Activated naive CD8-positive, alpha-beta T cell treated with anti-CD3 and anti-CD28 coated beads for 36 hours (primary cell): ENCODE measurements around the gene TMPRSS6. TPM values are rescaled to one million over a fixed set of nuclear protein-coding genes. Genes with fewer than 3 reads are reported as not detected.

Experiments
- DNase-seq: peaks from one replicate; pipeline ENCODE4 v3.0.0; 2021
- H3K27ac Mint-ChIP-seq: one replicate; pipeline ENCODE4 v1.8.0; 2022; ENCODE audit warnings: mild to moderate bottlenecking, moderate library complexity, mixed read lengths
- H3K27me3 Mint-ChIP-seq: one replicate; pipeline ENCODE4 v1.8.0; 2022; ENCODE audit warnings: mild to moderate bottlenecking, mixed read lengths
- H3K36me3 Mint-ChIP-seq: one replicate; pipeline ENCODE4 v1.8.0; 2021; ENCODE audit warnings: mild to moderate bottlenecking, mixed read lengths
- H3K4me1 Mint-ChIP-seq: one replicate; pipeline ENCODE4 v1.8.0; 2021; ENCODE audit warnings: mixed read lengths
- H3K4me3 Mint-ChIP-seq: one replicate; pipeline ENCODE4 v1.8.0; 2022; ENCODE audit warnings: mild to moderate bottlenecking, moderate library complexity, mixed read lengths
- H3K9me3 Mint-ChIP-seq: one replicate; pipeline ENCODE4 v1.8.0; 2022; ENCODE audit warnings: mixed read lengths
- total RNA-seq, 2 experiments: library from RNA; stranded (reverse); gene quantifications; one replicate each; pipeline ENCODE4 v1.2.3, GENCODE V29; 2021

The TMPRSS6 gene
- total RNA-seq, 2 experiments from 2014 or later = 1.8 to 2.0 TPM

DNA sequence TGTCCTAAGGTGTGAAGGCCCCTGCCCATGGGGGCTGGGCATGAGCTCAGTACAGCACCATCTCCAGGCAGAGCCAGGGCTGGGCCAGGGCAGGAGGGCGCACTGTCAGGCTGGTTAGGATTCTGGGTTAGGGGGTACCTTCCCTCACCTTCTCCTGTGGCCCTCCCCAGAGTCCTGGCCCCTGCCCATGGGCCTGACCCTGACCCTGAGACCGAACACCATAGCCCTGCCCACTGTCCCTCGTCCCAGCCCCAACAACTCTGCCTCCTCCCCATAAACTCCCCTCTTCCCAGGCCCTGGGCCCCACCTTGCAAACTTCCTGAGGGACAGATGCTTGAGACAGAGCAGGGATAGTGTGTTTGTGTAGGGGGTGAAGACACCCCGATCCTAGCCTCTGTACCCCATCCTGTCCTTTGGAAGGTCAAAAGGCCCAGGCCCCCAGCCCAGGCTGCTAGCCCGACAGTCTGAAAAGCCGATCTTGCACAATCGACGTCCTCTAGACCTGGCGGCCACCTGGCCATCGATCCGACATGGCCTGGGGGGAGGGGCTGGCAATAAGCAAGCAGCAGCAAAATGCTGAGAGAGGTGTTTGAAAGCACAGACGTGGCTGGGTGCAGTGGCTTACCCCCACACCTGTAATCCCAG, 2.7 kb upstream of the TMPRSS6 start:
- H3K27me3 Mint-ChIP-seq = no peaks in the 10 kb centered on the region
- no peak for DNase-seq
- no peak overlapping the region for H3K4me3 Mint-ChIP-seq
- peaks cover 12% of the 10 kb centered on the region for H3K4me1 Mint-ChIP-seq
- H3K36me3 Mint-ChIP-seq = peaks cover 4% of the 10 kb centered on the region
- no peak overlapping the region for H3K27ac Mint-ChIP-seq
- H3K9me3 Mint-ChIP-seq = no peaks in the 10 kb centered on the region

DNA sequence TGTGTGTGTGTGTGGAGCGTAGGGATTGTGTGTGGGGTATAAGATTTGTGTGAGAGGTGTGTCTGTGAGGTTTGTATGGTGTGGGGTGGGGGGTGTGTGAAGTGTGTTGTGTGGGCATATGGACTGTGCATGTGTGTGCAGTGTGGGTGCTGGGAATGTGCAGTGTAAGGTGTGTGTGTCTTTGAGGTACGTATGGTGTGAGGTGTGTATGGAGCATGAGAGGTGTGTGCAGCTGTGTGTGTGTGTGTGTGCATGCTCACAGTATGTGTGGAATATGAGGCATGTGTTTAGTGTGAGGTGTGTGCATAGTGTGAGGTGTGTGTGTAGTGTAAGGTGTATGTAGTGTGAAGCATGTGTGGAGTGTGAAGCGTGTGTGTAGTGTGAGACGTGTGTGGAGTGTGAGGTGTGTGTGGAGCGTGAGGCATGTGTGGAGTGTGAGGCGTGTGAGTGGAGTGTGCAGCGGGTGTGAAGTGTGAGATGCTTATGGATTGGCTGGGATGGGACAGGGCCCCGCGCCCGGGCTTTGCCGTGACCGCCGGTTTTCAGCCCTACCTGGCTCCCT, 1.7 kb upstream of the TMPRSS6 start:
- no peaks in the 10 kb centered on the region for H3K9me3 Mint-ChIP-seq
- H3K27ac Mint-ChIP-seq = no peak overlapping the region
- peaks cover 2% of the 10 kb centered on the region for H3K36me3 Mint-ChIP-seq
- peaks cover 11% of the 10 kb centered on the region for H3K4me1 Mint-ChIP-seq
- no peak overlapping the region for H3K4me3 Mint-ChIP-seq
- H3K27me3 Mint-ChIP-seq = no peaks in the 10 kb centered on the region
- no peak for DNase-seq

DNA sequence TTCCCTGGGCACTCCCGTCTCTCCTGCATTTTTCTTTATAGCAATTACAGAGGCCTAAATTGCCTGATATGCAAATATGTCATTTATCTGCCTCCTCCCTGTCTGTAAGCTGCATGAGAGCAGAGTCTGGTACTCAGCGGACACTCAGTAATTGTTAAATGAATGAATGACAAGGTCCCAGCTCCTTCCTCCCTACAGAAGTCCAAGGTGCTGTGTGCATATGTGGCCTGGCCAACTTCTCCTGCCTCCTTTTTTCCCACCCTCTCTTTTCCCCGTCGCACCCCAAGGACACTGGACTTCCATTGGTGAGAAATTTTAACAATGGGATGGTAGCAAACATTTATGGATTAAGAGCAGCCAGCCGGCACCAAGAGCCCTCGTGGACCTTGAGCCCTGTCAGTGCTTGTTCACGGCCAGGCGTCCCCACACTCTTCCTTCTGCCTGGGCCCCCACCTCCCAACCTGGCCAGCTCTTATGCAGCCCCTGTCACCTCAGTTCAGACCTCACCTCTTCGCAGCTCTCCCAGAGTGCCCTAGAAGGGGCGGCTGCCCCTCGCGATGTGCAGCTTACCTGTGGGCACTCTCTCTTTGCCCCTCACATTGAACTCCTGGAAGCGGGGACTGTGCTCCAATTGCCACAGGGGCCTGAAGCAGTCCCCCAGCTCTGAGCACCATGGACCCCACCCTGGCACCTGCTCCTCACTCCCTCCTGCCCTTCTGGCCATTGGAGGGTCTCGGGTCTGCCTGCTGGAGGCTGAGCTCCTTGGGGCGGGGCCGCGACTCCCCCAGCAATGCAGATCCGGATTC, 1.5 kb downstream of the TMPRSS6 start:
- H3K27me3 Mint-ChIP-seq = peaks cover 6% of the 10 kb centered on the region
- H3K4me3 Mint-ChIP-seq = no peak overlapping the region
- peaks cover 8% of the 10 kb centered on the region for H3K4me1 Mint-ChIP-seq
- DNase-seq = no peak
- no peak overlapping the region for H3K27ac Mint-ChIP-seq
- no peaks in the 10 kb centered on the region for H3K36me3 Mint-ChIP-seq
- H3K9me3 Mint-ChIP-seq = no peaks in the 10 kb centered on the region

DNA sequence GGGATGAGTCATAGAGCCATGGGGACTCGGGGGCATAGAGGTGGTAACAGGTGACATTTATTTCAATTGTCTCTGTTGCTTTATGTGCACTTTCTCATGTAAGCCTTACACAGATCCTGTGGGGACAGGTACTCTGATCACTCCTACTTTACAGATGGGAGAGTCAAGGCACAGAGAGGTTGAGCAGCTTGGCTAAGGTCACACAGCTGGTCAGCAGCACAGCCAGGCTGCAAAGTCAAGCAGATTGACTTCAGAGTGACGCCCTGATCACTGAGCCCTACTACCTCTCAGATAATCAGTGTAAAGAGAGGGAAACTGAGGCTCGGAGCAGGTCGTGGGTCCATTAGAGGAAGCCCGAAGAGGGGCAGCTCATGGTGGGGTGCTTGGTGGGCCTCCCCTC, 3.5 kb downstream of the TMPRSS6 start:
- Mint-ChIP-seq H3K4me3 (no peak overlapping the region), H3K27ac (no peak overlapping the region), H3K27me3 (peaks cover 6% of the 10 kb centered on the region), H3K9me3 (no peaks in the 10 kb centered on the region), H3K36me3 (no peaks in the 10 kb centered on the region), H3K4me1 (peaks cover 9% of the 10 kb centered on the region)
- no peak for DNase-seq

DNA sequence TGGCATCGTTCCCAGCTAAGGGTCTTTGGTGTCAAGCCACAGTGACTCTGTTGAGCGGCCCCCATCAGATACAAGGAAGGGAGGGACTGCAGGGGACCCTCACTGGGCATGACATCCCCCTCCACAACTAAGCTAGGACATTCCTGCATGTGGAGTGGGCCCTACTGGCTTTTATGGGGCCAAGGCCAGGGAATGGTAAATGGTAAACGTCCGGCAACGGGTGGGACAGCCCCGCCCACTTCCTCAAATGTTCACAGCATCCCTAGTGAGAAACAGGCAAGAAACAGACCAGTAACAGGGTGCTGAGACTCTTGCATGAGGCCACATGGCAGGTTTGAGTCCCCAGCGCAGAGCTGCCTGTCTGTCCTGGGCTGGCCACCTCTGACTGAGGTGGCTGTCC, 4.4 kb downstream of the TMPRSS6 start:
- Mint-ChIP-seq H3K27me3 (peaks cover 6% of the 10 kb centered on the region), H3K9me3 (no peaks in the 10 kb centered on the region), H3K27ac (no peak overlapping the region), H3K4me1 (peaks cover 17% of the 10 kb centered on the region), H3K4me3 (no peak overlapping the region), H3K36me3 (no peaks in the 10 kb centered on the region)
- no peak for DNase-seq

DNA sequence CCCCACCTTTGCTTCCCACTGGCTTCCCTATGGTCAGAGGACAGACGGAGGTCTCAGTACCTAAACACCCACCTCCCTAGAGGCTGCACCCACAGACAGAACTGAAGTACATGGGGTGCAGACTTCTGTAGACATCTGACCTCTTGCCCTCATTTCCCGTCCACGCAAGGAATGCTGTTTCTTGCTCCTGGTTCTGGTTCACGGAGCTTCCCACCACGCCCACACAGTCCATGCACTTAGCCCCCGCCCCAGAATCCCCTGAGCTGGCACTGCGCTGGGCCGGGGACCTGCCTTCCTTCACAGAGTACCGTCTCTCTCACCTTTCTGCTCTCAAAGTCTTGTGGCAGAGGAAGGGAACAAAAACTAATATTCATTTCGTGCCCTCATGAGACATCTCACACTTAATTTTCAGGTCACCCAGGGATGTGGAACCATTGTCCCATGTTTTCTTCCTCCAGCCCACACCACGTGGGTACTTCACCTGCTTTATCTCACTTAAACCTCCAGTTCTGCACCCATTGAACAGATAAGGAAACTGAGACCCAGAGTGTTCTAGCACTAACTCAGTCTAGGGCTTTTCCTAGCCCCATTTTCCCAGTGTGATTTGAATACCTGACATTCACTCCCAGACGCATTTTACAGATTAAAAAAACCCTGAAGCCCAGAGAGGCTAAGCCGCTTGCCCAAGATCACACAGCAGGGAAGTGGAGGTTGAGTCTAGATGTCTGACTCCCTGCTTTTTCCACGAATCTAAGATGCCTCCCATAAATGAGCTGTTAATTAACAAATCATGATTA, 5.7 kb downstream of the TMPRSS6 start:
- H3K4me3 Mint-ChIP-seq = no peak overlapping the region
- no peak overlapping the region for H3K27ac Mint-ChIP-seq
- no peaks in the 10 kb centered on the region for H3K9me3 Mint-ChIP-seq
- DNase-seq = no peak
- peaks cover 6% of the 10 kb centered on the region for H3K27me3 Mint-ChIP-seq
- H3K4me1 Mint-ChIP-seq = peaks cover 21% of the 10 kb centered on the region
- no peaks in the 10 kb centered on the region for H3K36me3 Mint-ChIP-seq

DNA sequence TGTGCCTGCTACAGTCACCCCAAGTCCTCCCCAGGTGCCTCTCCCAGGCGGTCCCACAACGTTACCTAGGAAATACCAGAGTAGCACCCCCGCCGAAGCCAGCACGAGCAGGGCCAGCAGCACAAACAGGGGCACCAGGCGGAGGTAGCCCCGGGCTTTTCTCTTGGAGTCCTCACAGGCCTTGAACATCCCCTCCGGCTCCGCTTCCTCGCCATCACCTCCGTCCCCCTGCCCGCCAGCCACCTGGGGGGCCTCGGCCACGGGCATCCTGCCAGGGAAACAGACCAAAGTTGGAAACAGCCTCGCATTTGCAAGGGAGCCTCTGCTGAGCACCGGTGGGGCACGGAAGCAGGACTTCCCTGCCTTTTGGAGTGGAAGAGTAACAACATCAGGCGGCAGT, 6.4 kb downstream of the TMPRSS6 start:
- no peaks in the 10 kb centered on the region for H3K9me3 Mint-ChIP-seq
- H3K4me1 Mint-ChIP-seq = peaks cover 26% of the 10 kb centered on the region
- H3K36me3 Mint-ChIP-seq = no peaks in the 10 kb centered on the region
- H3K4me3 Mint-ChIP-seq = no peak overlapping the region
- H3K27ac Mint-ChIP-seq = no peak overlapping the region
- no peak for DNase-seq
- H3K27me3 Mint-ChIP-seq = peaks cover 6% of the 10 kb centered on the region

DNA sequence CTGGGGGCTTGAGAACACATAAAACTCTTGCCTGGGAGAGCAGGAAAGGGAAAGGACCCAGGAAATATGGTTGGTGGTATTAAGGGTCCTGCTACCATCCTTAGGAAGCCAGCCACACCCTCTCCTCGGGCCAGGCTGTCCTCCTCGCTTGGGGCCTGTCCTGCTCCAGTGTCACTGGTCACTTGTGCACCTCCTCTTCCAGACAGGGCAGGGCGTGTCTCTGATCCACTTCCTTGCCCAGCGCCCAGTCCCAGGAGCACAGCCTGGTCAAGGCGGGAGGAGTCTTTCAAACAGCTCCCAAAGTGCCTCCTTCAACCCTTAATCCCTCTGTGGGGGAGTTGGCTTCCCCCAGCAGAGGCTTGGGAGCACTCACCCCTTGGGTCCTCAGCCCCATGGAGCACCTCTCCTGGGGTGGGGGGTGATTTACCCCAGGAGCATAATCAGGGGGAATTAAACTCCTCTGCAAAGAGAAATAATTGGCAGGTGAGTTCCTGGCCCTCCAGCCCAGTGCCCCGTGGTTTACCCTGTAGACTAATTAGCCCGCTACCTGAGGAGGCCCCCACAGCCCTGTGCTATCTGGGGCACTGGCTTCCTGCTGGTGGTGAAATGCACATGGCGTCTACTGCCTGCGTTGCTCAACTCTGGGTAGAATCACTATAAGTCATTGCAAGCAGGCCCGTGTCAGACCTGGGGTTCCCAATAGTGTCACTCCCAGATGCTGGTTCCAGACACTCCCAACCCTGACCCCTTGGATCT, 8.0 kb downstream of the TMPRSS6 start:
- H3K36me3 Mint-ChIP-seq = no peaks in the 10 kb centered on the region
- no peak overlapping the region for H3K27ac Mint-ChIP-seq
- DNase-seq = no peak
- peaks cover 24% of the 10 kb centered on the region for H3K4me1 Mint-ChIP-seq
- no peak overlapping the region for H3K4me3 Mint-ChIP-seq
- H3K9me3 Mint-ChIP-seq = no peaks in the 10 kb centered on the region
- H3K27me3 Mint-ChIP-seq = peaks cover 6% of the 10 kb centered on the region

DNA sequence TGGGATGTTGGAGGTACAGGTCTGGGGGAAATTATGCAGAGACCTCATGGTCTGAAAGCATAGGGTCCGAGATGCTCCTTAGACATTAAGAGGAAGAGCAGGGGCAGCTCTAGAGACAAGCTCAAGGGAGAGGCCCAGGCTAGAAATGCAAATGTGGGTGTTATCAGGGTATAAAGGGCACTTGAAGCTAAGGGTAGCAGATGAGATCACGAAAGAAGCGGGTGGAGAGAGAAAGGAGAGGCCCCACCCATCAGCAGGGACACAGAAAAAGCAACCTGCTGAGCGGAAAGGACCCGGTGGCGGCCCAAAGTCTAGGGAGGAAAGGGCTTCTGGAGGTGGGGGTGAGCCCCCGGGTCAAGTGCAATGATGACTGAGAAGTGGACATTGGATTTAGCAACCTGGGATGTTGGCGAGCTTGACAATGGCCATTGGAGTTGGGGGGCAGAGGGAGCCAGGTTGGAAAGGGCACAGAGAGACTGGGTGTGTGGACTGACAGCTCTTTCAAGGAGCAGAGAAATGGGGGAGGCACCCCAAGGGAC, 8.9 kb downstream of the TMPRSS6 start:
- H3K4me1 Mint-ChIP-seq = peaks cover 25% of the 10 kb centered on the region
- no peak for DNase-seq
- peaks cover 6% of the 10 kb centered on the region for H3K27me3 Mint-ChIP-seq
- peak overlapping the region; percentile 8 for H3K27ac Mint-ChIP-seq
- no peaks in the 10 kb centered on the region for H3K9me3 Mint-ChIP-seq
- H3K4me3 Mint-ChIP-seq = no peak overlapping the region
- no peaks in the 10 kb centered on the region for H3K36me3 Mint-ChIP-seq

DNA sequence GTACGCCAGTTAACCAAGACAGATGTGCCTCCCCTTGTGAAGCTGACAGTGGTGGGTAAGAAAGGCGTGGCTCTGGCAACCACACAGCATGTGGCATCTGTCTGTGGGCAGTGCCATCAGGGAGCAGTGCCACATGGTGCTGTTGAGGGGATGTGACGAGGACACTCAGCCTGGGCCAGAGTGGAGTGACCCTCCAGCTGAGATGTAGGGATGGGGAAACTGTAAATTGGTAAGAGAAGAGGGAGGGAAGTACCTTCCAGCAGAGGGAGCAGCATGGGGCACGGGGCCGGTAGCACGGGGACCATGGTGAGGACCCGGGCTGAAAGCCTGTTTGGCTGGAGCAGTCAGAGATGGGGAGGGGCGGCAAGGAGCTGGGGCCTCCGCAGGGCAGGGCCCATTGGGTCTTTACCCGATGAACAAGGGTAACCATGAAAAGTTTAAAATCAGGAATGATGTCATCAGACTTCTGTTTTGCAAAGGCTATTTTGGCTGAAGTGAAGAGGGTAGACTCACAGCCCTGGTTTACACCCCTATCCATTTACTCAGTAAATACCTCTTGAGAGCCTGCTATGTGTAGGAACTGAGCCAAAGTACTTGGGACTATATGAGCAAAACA, 10.4 kb downstream of the TMPRSS6 start:
- Mint-ChIP-seq H3K4me1 (peaks cover 33% of the 10 kb centered on the region), H3K27ac (no peak overlapping the region), H3K36me3 (no peaks in the 10 kb centered on the region), H3K9me3 (no peaks in the 10 kb centered on the region), H3K4me3 (no peak overlapping the region), H3K27me3 (peaks cover 2% of the 10 kb centered on the region)
- DNase-seq = no peak

DNA sequence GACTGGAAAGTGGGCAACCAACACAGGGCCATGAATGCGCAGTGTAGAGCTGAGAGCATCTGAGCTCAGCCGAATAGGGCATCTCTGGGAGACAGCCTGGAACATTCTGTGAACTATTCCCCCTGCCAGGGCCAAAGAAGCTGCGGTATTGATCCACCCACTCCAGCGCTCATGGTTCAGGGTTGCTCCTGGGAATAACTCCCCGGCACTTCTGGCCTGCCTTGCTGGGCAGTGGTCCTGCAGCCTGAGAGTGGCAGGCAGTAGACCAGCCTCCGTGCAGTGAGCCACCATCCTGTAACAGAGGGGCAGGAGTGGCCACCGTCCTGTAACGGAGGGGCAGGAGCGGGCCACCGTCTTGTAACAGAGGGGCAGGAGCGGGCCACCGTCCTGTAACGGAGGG, 12.2 kb downstream of the TMPRSS6 start:
- Mint-ChIP-seq H3K4me1 (peaks cover 33% of the 10 kb centered on the region), H3K4me3 (no peak overlapping the region), H3K27me3 (no peaks in the 10 kb centered on the region), H3K27ac (no peak overlapping the region), H3K36me3 (no peaks in the 10 kb centered on the region), H3K9me3 (no peaks in the 10 kb centered on the region)
- DNase-seq = no peak

DNA sequence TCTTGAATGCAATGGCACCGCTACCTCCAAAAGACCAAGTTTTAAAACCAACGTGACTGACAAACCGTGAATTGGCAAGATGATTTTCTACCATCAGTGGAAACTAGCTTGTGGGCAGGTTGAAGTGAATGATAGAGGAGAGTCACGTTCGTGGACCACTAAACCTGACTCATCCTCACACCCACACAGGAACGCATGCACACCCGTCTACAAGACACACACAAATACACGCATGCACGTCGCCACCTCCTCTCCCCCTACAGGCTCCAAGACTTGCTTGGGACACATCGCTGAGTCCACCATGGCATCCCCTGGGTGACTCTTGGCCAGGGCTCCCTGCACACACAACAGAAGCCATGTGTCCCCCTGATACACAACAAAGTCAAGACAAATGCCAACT, 14.4 kb downstream of the TMPRSS6 start:
- H3K4me3 Mint-ChIP-seq = no peak overlapping the region
- DNase-seq = peak; percentile 63
- H3K27ac Mint-ChIP-seq = no peak overlapping the region
- no peaks in the 10 kb centered on the region for H3K27me3 Mint-ChIP-seq
- H3K4me1 Mint-ChIP-seq = peaks cover 24% of the 10 kb centered on the region
- H3K9me3 Mint-ChIP-seq = no peaks in the 10 kb centered on the region
- H3K36me3 Mint-ChIP-seq = no peaks in the 10 kb centered on the region

DNA sequence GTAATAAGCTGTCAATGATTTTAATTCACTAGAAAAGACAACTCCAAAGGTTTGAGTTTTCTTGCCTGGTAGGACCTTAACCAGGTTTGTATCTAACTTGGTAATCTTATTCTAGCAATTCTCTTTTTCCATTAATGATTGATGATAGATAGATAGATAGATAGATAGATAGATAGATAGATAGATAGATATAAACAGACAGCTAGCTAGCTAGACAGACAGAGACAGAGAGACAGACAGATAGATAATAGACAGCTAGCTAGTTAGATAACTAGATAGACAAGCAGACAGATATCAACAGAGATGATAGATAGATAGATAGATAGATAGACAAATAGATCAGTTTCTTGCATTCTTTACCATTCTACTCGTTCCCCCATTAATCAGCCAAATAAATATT, 15.3 kb downstream of the TMPRSS6 start:
- no peaks in the 10 kb centered on the region for H3K9me3 Mint-ChIP-seq
- H3K27me3 Mint-ChIP-seq = no peaks in the 10 kb centered on the region
- no peak overlapping the region for H3K27ac Mint-ChIP-seq
- DNase-seq = no peak
- H3K4me3 Mint-ChIP-seq = no peak overlapping the region
- H3K4me1 Mint-ChIP-seq = peaks cover 24% of the 10 kb centered on the region
- no peaks in the 10 kb centered on the region for H3K36me3 Mint-ChIP-seq

DNA sequence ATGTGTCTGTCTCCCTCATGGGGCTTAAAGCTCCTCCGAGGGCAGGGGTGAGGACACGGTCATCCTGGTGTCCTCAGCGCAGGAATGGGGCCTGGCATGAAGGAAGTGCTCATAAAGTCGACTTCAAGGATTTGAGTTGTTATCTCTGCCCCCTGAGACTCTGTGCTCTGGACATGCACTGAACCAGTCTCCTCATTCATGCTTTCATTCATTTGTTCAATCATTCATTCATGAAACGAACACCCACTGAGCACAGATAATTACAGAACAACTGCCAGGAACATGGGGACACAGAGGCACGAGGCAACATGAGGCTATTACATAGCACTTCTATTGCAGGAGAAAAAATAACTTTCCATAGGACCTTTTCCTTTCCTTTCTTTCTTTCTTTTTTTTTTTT, 16.5 kb downstream of the TMPRSS6 start:
- DNase-seq = no peak
- no peaks in the 10 kb centered on the region for H3K9me3 Mint-ChIP-seq
- no peak overlapping the region for H3K4me3 Mint-ChIP-seq
- no peaks in the 10 kb centered on the region for H3K27me3 Mint-ChIP-seq
- peaks cover 25% of the 10 kb centered on the region for H3K4me1 Mint-ChIP-seq
- H3K36me3 Mint-ChIP-seq = no peaks in the 10 kb centered on the region
- H3K27ac Mint-ChIP-seq = no peak overlapping the region
